ENCODE data around the gene WNT11.

The WNT11 gene

DNA sequence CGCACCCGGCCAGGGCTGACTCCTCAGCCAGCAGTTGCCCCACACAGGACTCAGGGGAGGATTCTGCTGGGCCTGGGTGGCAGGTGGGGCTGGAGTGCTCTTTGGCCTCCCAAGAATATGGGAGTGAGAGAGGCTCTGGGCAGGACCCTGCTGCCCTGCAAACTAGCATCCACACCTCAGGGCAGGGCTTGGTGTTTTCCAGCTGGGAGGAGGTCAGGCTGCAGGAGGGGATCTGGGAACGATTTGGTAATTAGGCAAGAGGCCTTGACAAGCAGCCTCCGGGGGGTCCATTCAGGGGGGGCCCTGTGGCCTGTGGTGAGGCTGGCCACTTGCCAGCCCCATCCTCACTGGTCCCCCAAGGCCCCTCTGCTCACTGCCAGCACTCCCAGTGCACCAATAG lies 35.8 kb downstream of the WNT11 start:
- DNase-seq = no peak

DNA sequence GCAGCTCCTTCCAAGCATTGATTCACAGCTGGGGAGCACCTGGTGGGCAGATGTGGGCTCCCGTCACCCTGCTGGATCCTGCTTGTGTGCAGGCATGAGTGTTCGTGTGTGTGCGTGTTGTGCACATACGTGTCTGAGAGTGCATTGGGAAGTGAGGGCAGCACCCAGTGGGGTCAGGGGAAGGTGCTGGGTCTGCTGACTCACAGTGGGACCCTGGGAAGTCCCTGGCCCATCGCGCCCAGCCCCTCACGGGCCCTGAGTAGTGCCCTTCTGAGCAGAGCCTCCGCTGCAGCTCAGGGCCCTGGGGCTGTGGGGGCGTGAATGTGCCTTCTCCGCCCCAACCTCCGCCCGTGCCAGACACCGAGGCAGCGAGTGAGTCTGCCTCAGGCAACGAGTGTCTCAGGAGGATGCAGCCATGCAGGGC lies 36.8 kb downstream of the WNT11 start:
- no peak for DNase-seq

- DNase-seq = no peak
Measured at GRCh38 chr11:76167590-76167989, 38.7 kb downstream of the WNT11 start.

DNA sequence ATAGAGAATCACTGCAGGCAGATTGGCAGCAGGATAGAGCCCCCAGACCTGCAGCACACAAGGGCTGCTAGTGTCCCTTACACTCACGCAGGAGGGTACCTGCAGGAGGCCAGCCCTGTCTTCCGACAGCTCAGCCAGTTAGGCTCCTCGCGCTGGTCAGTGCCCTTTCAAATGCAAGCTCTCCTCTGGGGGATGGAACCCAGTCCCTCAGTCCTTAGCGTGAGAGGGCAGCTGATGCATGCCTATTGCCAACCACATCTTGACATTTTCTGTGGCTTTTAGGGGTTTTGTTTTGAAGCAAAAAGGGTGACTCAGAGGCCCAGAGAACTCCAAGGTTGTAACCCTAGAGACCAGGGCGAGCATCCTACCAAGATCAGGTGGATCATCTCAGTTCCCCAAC lies 40.0 kb downstream of the WNT11 start:
- no peak for DNase-seq

DNA sequence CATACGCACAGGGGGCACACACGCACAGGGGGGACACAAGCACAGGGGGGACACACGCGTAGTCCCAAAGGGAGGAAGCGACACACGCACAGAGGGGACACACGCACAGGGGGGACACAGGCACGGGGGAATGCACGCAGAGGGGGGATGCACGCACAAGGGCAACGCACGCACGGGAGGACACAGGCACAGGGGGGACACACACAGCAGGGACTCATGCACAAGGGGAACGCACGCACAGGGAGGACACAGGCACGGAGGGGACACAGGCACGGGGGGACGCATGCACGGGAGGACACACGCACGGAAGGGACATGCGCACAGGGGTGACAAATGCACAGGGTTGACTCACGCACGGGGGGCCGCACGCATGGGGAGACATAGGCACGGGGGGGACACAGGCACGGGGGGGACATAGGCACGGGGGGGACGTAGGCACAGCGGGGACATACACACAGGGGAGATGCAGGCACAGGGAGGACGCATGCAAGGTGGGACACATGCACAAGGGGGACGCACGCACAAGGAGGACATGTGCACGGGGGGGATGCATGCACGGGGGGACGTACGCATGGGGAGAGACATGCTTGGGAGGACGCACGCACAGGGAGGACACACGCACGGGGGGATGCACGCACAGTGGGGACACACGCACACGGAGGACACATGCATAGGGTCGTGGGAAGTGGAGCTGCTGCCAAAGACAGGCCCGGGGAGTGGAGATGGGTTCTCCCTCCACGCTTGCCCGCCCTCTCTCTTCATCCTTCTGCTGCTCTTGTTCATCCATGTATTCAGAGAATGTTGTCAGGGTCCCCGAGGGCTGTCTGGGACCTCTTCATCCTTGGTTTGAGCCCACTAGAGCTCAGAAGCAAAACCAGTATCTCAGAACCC lies 41.2 kb downstream of the WNT11 start:
- no peak for DNase-seq

DNA sequence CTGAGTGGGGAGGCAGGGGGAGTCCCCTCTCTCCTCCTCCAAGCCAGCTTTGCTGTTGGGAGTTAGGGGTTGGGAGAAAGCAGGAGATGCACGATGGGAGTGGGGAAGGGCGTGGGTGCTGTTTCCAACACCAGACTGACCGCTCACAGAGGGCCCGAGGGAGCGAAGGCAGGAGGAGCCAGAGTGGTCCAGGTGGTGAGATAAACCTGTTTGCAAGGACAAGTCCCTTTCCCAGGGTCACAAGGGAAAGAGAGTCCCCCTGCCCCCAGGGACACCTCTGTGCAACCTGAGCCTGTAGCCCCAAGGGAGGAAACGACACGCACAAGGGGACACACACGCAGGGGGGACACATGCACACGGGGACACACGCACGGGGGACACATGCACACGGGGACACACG lies 42.2 kb downstream of the WNT11 start:
- no peak for DNase-seq

DNA sequence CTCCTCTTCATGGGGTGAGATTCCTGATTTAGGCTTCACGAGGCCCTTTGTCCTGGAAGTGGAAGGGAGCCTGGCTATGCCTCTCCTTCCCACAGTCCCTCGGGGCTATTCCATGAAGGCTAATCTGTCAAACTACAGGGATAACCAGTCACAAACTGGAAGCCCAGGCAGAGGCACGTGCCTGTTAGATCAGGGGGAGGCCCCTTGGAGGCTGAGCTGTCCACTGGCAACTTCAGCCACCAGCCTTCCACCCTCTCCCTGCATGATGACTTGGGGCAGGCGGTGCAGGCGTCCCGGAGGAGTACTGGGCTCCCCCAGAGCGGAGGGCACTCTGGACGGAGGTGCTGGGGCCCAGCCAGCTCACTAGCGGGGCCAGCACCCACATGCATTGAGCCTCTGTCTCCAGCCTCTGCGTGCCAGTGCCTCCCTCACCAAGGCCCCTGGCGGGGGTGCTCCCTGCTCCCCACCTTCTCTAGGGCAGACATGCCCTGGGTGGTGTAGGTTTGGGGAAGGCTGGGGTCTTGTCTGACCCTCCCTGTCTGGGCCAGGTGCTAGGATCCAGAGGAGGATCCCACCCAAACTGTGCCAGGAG lies 42.9 kb downstream of the WNT11 start:
- no peak for DNase-seq

DNA sequence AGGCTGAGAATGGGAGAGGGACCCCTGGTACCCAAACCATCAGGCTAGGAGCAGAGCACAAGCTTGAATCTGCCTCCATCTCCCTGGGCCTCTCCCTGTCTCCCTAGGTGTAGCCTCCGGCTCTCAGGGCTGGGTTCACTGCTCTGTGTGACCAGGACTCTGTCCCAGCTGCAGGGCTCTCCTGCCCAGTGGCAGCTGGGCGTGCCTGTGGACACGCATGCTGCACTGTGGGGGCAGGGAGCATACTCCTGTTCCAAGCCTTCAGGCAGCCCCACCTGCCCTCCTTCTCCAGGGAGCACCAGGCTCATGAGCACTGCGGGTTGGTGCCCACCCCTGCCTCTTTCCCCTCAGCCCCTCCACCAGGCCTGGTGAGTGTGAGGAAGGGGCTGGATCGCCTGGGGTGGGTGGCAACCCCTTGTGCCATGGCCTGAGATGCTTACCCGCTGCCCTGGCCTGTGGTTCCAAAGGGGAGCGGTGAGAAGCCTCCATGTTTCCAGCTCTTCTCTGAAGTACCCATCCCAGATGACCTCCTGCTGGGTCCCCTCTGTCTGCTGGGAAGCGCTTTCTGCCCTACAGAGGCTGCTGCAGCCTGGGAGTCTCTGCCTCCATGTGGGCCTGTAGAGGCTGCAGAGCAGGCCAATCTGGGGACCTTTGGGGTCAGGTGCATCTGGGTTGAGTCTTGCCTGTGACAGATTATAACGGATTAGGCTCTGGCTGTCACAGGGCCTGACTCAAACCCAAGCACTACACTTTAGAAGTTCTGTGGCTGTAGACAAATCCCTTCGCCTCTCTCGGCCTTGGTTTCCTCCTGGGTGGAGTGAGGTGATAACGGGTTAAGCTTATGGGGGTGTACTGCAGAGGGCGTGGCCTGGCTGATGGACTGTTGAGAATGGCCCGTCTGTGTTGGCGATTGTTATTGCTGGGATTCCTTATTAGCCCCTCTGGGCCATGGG lies 43.7 kb downstream of the WNT11 start:
- DNase-seq = no peak

- peak; percentile 33 to 46 for DNase-seq
Measured at GRCh38 chr11:76161261-76161961, 44.9 kb downstream of the WNT11 start.

GRCh38 chr11:76160856-76161255 lies 45.4 kb downstream of the WNT11 start:
- no peak for DNase-seq

DNA sequence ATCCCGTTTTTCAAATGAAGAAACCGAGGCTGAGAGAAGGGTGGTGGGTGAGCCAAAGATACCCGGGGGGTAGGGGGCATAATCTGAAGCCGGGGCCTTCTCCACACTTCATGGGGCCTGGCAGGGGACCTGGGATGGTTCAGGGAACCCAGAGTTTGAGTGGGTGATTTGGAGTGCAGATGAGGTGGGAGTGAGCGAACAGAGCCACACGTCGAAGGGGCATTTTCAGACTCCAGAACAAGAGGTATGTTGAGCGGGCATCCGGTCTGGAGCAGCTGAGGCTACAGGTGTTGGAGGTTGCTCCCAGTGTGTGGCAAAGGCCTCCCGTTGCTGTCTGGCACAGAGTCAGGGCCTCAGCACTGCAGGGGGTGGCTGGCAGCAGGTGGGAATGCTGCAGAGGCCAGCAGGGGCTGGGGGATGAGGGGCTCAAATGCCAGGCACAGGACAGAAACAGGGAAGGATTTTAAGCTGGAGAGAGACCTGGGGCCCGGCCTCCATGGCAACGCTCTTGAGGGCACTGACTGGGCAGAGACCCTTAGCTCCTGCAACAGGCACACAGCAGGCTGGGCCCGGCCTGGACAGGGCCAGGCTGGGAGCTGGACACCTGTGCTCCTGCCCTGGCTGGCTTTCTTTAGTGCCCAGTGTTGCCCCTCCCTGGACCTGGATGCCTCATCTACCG lies 46.2 kb downstream of the WNT11 start:
- DNase-seq = peak; percentile 84 to 92

- no peak for DNase-seq
Measured at GRCh38 chr11:76159303-76159937, 46.9 kb downstream of the WNT11 start.

DNA sequence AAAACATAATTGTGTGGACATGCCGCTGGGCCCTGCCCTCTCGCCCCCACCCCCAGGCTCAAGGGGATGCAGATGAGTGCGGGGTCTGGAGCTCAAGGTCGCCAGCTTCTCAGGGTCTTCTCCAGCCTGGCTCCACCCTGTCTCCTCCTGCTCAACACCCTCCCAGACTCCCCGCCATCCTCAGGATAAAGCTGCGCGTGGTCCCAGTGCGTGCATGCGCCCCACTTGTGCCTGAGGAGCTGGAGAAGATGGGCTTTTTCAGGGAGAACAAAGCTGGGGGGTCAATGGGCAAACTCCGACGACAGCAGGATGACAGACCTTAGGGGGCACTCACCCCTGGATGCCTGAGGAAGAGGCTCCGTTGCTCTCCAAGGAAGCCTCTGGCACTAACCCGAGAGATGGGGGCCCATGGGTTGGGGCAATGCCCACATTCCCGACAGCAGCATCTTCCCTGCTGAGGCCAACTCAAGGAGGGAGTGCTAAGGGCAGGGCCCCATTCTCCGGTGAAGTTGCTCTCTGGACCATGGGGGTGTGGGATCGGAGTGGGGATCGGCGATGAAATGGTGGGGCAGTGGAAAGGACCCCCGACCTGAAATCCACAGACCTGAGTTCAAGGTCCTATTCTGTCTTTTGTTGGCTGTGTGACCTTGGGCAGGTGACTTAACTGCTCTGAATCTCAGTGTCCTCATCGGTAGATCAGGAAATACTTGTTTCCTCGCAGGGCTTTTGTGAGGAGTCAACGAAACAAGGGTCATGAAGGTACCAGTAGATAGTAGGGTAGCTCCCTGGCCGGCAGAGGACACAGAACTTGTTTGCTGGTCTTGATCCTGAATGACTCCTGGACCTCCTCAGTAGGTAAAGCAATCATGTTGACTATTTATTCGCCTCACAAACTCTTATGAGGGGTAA lies 47.7 kb downstream of the WNT11 start:
- no peak for DNase-seq

DNA sequence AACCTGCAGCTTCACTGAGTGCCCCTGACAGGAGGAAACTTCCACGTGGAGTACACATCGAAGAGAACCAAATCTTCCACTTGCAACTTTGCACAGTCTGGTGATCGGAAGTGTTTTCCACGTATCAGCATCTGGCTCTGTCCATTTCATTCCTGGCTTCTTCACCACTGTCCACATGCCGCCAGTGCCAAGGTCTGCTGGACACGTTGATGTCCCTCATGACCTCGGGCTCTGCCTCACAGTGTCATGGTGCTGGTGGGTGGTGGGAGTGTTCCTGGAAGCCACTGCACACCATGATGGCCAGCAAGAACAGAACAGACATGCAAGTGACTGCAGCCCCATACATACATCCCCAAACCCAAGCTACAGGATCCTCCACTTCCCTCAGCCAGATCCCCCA lies 48.4 kb downstream of the WNT11 start:
- DNase-seq = no peak

DNA sequence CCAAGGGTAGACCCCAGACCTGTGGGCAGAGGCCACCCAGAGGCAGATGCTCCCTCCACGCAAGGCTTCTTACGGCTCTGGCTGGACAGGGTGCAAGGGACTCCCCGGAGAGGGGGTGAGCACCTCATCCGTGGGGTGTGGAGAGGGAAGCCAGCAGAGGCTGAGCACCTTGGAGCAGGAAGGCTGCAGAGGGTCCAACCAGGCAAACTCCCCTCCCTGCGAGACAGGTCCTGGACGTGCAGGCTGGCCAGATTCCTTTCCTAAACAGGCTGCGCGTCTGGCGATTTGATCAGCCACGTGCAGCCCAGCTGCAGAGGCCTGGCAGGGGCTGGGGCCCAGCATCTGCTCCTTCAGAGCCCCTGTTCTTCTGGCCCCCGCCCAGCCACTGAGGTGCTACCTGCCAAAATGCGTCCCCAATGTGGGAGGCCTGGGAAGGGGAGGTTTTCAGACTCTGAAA lies 49.3 kb downstream of the WNT11 start:
- DNase-seq = no peak

- no peak for DNase-seq
Measured at GRCh38 chr11:76155500-76156227, 50.6 kb downstream of the WNT11 start.

GRCh38 chr11:76153571-76153923 lies 52.8 kb downstream of the WNT11 start:
- DNase-seq = no peak

GRCh38 chr11:76152741-76153570 lies 53.3 kb downstream of the WNT11 start:
- peak in 1 of 2 experiments; percentile 14 for DNase-seq

Data from NCI-H2081 (cell line).